GM19438 (cell line): Measurements from ENCODE around the gene CTH.
"Not testable (repeated sequence)": the region's sequence is repeated elsewhere in the genome, so short reads cannot be mapped to it uniquely, and the experiment has no call there.

Experiments
- ATAC-seq: cut with Tn5 transposase; IDR thresholded peaks from one replicate; pipeline ENCODE4 v1.9.1; 2021; ENCODE audit warnings: low read depth; ENCODE audit not compliant: unreplicated experiment

The CTH gene

DNA sequence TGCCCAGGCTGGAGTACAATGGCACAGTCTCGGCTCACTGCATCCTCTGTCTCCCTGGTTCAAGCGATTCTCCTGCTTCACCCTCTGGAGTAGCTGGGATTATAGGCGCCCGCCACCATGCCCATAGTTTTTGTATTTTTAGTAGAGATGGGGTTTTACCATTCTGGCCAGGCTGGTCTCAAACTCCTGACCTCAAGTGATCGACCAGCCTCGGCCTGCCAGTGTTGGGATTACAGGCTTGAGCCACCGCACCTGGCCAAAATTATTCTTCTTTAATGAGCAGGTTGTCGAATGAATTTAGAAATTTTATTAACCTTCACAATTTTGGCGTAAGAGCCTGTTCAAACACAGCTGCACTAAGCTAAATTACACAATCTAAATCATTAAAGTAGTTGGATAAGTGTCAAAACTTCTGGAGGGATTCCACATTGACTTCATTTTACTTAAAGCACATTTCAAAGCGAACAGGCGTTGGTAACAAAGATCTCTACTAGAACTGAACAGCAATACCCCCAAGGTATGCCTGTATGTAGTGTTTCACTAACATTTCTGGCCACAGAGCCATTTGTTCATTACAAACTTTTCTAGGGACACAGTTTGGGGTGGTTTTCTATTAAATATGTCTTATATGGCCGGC, 5.2 kb upstream of the CTH start:
- ATAC-seq = no peak

- no peak for ATAC-seq
Observed at GRCh38 chr1:70409136-70409535, 1.9 kb upstream of the CTH start.

- peak; percentile 3 for ATAC-seq
Observed at GRCh38 chr1:70411360-70411844, 334 bp downstream of the CTH start.

- no peak for ATAC-seq
Observed at GRCh38 chr1:70415882-70416281, 4.8 kb downstream of the CTH start.

- ATAC-seq = not testable (repeated sequence)
Observed at GRCh38 chr1:70418973-70419734, 8.1 kb downstream of the CTH start.

- ATAC-seq = no peak
Observed at GRCh38 chr1:70420320-70420719, 9.3 kb downstream of the CTH start.

DNA sequence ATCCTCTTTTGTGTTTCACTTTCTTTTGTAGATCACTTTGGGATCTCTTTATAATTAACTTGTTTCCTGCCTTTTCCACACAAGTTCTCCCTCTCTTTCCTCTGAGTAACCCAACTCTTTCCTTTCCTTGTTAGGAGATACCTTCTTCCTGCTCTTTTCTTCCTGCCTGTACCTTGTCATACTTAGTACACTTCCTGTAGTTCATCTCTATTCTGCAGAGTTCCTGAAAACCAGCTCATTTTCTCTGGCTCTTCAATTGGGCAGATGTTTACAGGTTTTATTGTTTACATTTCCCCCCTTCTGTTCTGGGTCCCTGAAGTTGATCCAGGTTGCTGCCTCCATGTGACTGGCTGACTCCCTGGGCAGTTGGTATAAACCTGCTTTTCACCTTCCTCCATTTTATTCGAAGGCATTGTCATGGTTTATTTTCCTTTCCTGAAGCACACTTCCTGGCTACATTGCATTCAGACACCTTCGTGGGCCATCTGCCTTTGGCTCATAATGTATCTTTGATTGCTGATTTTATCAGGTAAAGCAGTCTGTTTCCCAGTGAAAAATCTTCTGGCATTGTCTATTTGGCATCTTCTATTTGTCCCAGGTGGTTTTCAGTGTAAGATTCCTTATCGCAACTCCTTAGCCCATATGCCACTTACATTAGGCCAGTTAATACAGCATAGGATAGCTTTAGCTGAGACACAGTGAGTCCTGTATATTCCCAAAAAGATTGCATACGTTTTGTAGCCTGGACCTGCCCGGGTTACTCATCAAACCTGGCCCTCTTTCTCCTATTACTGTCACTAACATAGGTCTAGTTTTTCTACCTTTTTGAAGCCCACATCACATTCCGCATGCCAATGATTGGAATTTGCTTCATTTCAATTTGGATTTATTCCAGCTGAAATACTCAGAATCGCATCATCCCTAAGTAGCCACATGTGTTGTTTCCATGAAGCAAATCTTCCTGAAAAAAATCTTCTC, 15.4 kb downstream of the CTH start:
- ATAC-seq = no peak

DNA sequence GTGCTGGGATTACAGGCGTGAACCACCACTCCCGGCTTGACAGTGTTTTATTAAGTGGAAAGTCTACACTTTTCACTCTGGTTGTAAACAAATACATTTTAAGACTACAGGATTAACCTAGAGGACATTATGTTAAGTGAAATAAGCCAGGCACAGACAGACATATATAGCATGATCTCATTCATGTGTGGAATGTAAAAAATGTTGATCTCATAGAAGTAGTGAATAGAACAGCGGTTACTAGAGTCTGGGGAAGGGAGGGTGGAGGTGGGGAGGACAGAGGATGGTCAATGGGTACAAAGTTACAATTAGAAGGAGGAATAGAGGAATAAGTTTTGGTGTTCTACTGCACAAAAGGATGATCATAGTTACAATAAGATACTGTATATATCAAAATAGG, 16.9 kb downstream of the CTH start:
- ATAC-seq = no peak

DNA sequence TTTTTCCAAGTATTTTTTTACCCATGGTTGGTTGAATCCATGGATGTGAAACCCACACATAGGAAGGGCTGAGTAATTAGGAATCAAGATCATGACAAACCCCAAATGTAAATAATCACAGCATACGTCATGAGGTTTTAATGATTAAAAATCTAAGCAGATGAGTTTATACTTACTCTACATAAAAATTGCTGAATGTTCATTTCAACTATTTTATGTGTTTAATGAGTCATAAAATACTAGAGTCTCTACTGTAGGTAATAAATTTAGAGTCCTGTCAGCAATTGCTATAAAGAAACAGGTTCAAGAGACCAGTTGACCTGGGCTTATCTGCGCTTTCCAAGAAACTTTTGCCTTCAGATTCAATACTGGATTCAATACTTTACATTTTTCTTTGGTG, 18.2 kb downstream of the CTH start:
- ATAC-seq = no peak

DNA sequence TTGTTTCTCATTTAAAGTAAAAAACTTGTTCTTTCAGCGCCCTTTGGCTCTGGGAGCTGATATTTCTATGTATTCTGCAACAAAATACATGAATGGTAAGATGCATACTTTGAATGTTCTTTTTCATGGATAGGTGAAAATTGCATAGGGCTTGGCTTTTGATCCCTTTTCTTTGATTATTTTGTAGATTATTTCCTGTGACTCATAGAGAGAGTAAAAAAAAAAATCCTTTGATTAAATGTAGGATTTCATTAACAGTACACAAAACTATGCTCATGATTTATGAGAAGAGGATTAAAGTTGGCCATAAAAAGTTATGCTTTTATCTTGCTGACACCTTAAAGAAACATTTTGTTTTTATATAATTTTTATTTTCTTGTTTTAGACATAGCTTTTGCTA, 18.7 kb downstream of the CTH start:
- no peak for ATAC-seq

GRCh38 chr1:70431317-70431716, 20.2 kb downstream of the CTH start:
- ATAC-seq = no peak

GRCh38 chr1:70431874-70432273, 20.8 kb downstream of the CTH start:
- ATAC-seq = no peak

DNA sequence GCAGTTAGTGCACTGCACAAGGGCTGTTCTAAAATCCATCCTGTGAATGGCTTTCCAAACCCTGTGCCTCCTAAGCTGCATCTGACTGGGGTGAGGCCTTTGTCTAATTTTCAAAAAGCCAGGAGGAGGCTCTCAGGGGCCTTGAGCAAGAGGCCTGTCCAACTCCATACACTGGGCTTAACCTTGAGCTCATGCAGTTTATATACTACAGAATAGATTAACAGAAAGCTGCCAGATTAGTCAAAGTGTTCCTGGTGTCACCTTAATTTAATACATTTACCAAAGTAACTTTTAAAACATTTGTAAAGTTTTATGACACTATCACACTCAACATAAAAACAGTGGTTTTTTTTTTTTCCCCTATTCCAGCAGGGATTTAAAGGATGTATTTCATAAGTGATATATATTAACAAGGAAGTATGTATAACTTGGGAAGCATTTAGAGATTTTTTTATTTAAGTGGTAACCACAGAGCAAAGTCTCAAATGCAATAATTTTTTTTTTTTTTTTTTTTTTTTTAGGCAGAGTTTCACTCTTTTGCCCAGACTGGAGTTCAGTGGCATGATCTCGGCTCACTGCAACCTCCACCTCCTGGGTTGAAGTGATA, 23.3 kb downstream of the CTH start:
- no peak for ATAC-seq

DNA sequence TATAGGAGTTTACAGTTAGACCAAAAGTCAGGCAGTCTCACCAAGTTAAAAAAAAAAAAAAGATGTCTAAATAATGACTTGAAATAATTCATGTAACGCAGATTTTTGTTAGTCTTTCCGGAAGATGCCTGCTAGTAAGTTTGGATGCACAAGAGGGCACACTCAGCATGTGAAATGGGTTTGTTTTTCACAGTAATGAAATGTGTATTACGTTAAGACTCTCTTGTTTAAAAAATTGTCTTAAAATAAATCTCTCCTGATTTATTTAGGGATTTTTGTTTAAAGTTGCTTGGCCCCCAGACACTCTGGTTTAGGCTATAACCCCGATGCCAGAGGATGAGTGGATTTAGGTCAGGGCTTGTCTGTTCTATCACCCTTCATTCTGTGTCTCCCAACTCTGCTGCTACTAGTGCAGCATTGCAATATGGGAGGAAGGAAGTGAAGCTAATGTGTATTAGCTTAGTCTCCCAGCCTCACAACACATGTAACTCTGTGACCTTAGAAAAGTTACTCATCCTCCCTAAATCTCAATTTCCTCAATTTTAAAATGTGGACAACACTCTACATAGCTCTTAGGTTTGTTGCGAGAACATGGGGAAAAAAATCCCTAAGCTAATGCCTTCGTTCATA, 25.7 kb downstream of the CTH start:
- no peak for ATAC-seq

GRCh38 chr1:70438529-70438928, 27.5 kb downstream of the CTH start:
- no peak for ATAC-seq

DNA sequence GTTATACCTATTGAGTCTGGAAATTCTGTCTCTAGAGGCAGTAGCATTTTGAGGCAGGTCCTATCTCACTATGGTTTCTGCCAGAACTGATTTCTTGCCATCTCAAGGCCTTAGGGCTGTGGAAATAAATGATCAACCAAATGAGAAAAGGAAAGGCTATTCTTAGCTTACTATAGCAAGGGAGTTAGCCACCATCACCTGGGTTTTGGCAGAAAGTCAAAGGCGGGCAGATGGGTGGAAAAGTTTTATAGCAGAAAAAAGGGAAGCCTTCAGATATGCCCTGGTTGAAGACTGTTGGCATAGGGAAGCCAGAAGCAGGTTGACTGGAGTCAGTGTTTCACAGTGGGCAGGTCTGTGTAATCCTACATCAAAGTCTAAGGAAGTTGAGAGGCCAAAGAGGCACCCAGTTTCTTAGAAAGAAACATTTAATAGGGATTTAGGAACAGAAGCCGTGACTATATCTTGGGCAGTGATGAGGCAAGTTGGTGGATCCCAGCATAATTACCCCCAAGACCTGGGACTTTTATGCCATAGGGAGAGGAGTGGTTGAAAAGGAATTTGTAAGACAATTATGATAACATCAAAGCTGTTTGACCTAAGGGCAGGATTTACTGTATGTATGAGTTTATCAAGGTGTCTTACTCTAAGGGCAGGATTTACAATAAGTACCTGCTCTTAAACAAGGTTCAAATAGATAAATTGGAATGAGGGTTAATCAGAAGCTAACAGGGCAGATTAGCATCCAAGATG, 29.7 kb downstream of the CTH start:
- no peak for ATAC-seq

GRCh38 chr1:70441392-70442035, 30.4 kb downstream of the CTH start:
- no peak for ATAC-seq

DNA sequence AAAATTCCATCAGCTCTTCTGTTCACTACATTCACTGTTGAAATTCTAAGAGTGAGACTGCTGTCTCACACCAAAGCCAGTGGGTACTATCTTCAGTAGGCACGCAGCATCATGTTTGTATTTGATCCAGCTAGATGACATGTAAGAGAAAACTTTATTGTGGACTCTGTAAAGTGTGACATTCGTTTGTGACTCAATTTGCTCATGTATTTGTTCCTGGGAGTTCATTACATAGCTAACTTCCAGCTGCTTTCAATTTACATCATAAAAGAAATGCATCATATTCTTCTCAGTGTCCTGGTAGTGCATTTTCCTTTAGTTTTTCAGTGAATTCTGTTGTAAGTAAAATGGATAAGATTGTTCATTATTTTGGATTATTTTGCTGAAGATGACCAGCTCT, 31.4 kb downstream of the CTH start:
- no peak for ATAC-seq

GRCh38 chr1:70443739-70444138, 32.7 kb downstream of the CTH start:
- no peak for ATAC-seq
